B cell (primary cell): Measurements from ENCODE around the gene TSSC4. TPM values are rescaled to one million over a fixed set of nuclear protein-coding genes. Genes with fewer than 3 reads are reported as not detected.

Source experiments
- ATAC-seq: fragments of 200-7000 bp; cut with Tn5 transposase; one replicate; pipeline ENCODE4 v1.10.0; 2021; ENCODE audit warnings: low read depth, mild to moderate bottlenecking, moderate number of reproducible peaks, moderate library complexity
- CTCF ChIA-PET: fragments of 350-600 bp; sonication (Branson Sonifier 250); formaldehyde crosslinking; loops from one replicate; lab custom pipeline; 2021; ENCODE audit warnings: antibody characterized with exemption, inconsistent platforms; lab: Charles Lee
- POLR2A ChIA-PET: fragments of 350-600 bp; sonication (Branson Sonifier 250); formaldehyde crosslinking; loops from one replicate; lab custom pipeline; 2021; ENCODE audit warnings: antibody characterized with exemption; lab: Charles Lee
- DNase-seq: peaks from one replicate; pipeline ENCODE4 v3.0.0; 2013
- H2AFZ ChIP-seq: 2 replicates; pipeline ENCODE4 v1.6.1; 2012; ENCODE audit warnings: mild to moderate bottlenecking, low read depth, low read length; ENCODE audit not compliant: insufficient read depth, poor library complexity, severe bottlenecking
- H3K27ac ChIP-seq, 2 donors: 1 replicate in 1 of 2; 2 replicates in 1 of 2; pipeline ENCODE4 v1.5.1; 2012 to 2013; ENCODE audit warnings: low read length in 2 of 2, mild to moderate bottlenecking in 2 of 2, moderate library complexity in 1 of 2
- H3K27me3 ChIP-seq, 4 experiments: fragments of 200-600 bp in 1 of 4; sonication (generic) in 1 of 4; replicated peaks in 1 of 4; 1 replicate in 2 of 4; 2 replicates in 2 of 4; pipeline versions ENCODE4 v1.6.1 to v1.7.0; 2013 to 2016; ENCODE audit warnings: low read length in 3 of 4, mild to moderate bottlenecking in 2 of 4, mixed read lengths in 1 of 4, moderate library complexity in 1 of 4; ENCODE audit not compliant: insufficient read depth in 4 of 4, control insufficient read depth in 3 of 4; ENCODE audit errors: control extremely low read depth in 1 of 4
- H3K36me3 ChIP-seq, 2 experiments: replicated peaks in 1 of 2; 1 replicate in 1 of 2; 2 replicates in 1 of 2; pipeline versions ENCODE4 v1.6.1 to v1.7.1; 2013; ENCODE audit warnings: low read length in 1 of 2; ENCODE audit not compliant: insufficient read depth in 2 of 2, control insufficient read depth in 1 of 2; ENCODE audit errors: control extremely low read depth in 1 of 2, extremely low read depth in 1 of 2
- H3K4me1 ChIP-seq, 2 donors: fragments of 200-600 bp in 1 of 2; sonication (generic) in 1 of 2; 1 replicate in 1 of 2; 2 replicates in 1 of 2; pipeline versions ENCODE4 v1.5.1 to v1.6.1; 2013 to 2017; ENCODE audit warnings: low read length in 2 of 2; ENCODE audit not compliant: control insufficient read depth in 2 of 2, insufficient read depth in 2 of 2
- H3K4me2 ChIP-seq: replicated peaks from 2 replicates; pipeline ENCODE3; 2012; ENCODE audit warnings: mild to moderate bottlenecking, low read depth, low read length; ENCODE audit not compliant: poor library complexity, severe bottlenecking
- H3K4me3 ChIP-seq, 5 experiments: fragments of 200-600 bp in 1 of 5; sonication (generic) in 1 of 5; 1 replicate in 3 of 5; 2 replicates in 2 of 5; pipeline versions ENCODE4 v1.5.1 to v1.7.0; 2011 to 2016; ENCODE audit warnings: low read length in 4 of 5, mild to moderate bottlenecking in 4 of 5, low read depth in 2 of 5, control low read depth in 1 of 5, moderate library complexity in 1 of 5; ENCODE audit not compliant: insufficient read depth in 1 of 5; ENCODE audit errors: control extremely low read depth in 1 of 5, extremely low read depth in 1 of 5
- H3K79me2 ChIP-seq: fragments of 200-600 bp; sonication (generic); one replicate; pipeline ENCODE4 v1.6.0; 2016; ENCODE audit warnings: low read length; ENCODE audit not compliant: control insufficient read depth, insufficient read depth
- H3K9ac ChIP-seq: fragments of 200-600 bp; sonication (generic); 2 replicates; pipeline ENCODE4 v1.6.1; 2017; ENCODE audit warnings: mild to moderate bottlenecking, low read length, moderate library complexity
- H3K9me3 ChIP-seq, 3 donors: one replicate each; pipeline versions ENCODE4 v1.6.1 to v1.7.1; 2013; ENCODE audit warnings: low read length in 2 of 3; ENCODE audit not compliant: control insufficient read depth in 2 of 3, insufficient read depth in 1 of 3; ENCODE audit errors: control extremely low read depth in 1 of 3
- H4K20me1 ChIP-seq: 2 replicates; pipeline ENCODE4 v1.6.0; 2012; ENCODE audit warnings: mild to moderate bottlenecking, low read length; ENCODE audit not compliant: insufficient read depth, control insufficient read depth, poor library complexity, severe bottlenecking
- H3K27ac Mint-ChIP-seq: one replicate; pipeline ENCODE4 v1.8.0; 2021; ENCODE audit warnings: mixed read lengths
- H3K27me3 Mint-ChIP-seq: one replicate; pipeline ENCODE4 v1.8.0; 2021; ENCODE audit warnings: mixed read lengths
- H3K4me1 Mint-ChIP-seq: one replicate; pipeline ENCODE4 v1.8.0; 2021; ENCODE audit warnings: mixed read lengths
- H3K4me3 Mint-ChIP-seq: one replicate; pipeline ENCODE4 v1.8.0; 2021; ENCODE audit warnings: mixed read lengths
- H3K9me3 Mint-ChIP-seq: one replicate; pipeline ENCODE4 v1.8.0; 2022; ENCODE audit warnings: mixed read lengths; ENCODE audit not compliant: insufficient read depth
- CTCF ChIP-seq: fragments of 200-600 bp; IDR thresholded peaks from one replicate; pipeline ENCODE4 v1.8.0; 2022; ENCODE audit warnings: antibody characterized with exemption, mild to moderate bottlenecking
- EZH2 ChIP-seq: IDR thresholded peaks from 2 replicates; pipeline ENCODE4 v1.6.1; 2012; ENCODE audit warnings: borderline replicate concordance, low read depth, mild to moderate bottlenecking, moderate library complexity, low read length; ENCODE audit not compliant: insufficient read depth, poor library complexity, severe bottlenecking
- WGBS: methylation state at CpG from one replicate; pipeline ENCODE4 v1.1.5; 2013; ENCODE audit warnings: missing lambda C conversion rate; ENCODE audit not compliant: insufficient coverage; 5-methylcytosine and 5-hydroxymethylcytosine counted together
- intact Hi-C: fragments of 100-400 bp; cut with micrococcal nuclease; formaldehyde crosslinking; loops from one replicate; pipeline ENCODE4 v1.10.0; 2022
- polyA plus RNA-seq: library from polyadenylated mRNA; depleted of rRNA; stranded (reverse); fragments of >200 nt; gene quantifications from 2 replicates; pipeline ENCODE4 v1.2.3, GENCODE V29; 2012
- total RNA-seq, 2 donors: library from RNA; stranded (reverse); fragments of 120-200 nt in 1 of 2; gene quantifications; 1 replicate in 1 of 2; 2 replicates in 1 of 2; pipeline versions ENCODE4 v1.2.3 to v1.2.4, GENCODE V29; 2013 to 2022

Gene TSSC4
- total and polyA plus RNA-seq, 2 donors (not counting 1 experiment from before 2014, with no cell fraction given): 49.4 to 57.5 TPM

- CTCF ChIA-PET: interaction anchor here (1.0 to 1.5 kb wide), 3 partner anchors 10 to 204 kb away, joined by 3 to 11 read pairs (median 6); partner anchors contain the start of gene TSSC4
- H3K27ac Mint-ChIP-seq: peak overlapping the region; percentile 92
- H3K9ac ChIP-seq: no peak overlapping the region
- no peaks in the 10 kb centered on the region for H3K9me3 Mint-ChIP-seq
- peaks cover 0 to 3% (median 0%) of the 10 kb centered on the region in 3 donors for H3K9me3 ChIP-seq
- peak overlapping the region; percentile 74 for H3K4me3 Mint-ChIP-seq
- DNase-seq (no peak), ATAC-seq (no peak)
- intact Hi-C loops: no loop called here
- H3K4me1 ChIP-seq: peaks cover 100% of the 10 kb centered on the region in 2 donors
- peak overlapping the region; percentile 67 for H3K4me2 ChIP-seq
- H3K4me3 ChIP-seq: no peak overlapping the region
- H3K79me2 ChIP-seq: peaks cover 95% of the 10 kb centered on the region
- H3K4me1 Mint-ChIP-seq: peaks cover 87% of the 10 kb centered on the region
- WGBS: 95% methylated on average over 23 of the region's 23 CpGs
- POLR2A ChIA-PET: interaction anchor here (1.0 to 1.5 kb wide), 3 partner anchors 11 to 85 kb away, joined by 3 to 6 read pairs (median 4); no protein-coding TSS in a partner anchor
- H3K27me3 Mint-ChIP-seq: no peaks in the 10 kb centered on the region
- no peaks in the 10 kb centered on the region for H3K27me3 ChIP-seq
- TF ChIP-seq CTCF (no peak), EZH2 (no peak)
- peaks cover 0 to 30% of the 10 kb centered on the region in 2 experiments for H3K36me3 ChIP-seq
- H2AFZ ChIP-seq: no peak overlapping the region
- H3K27ac ChIP-seq: no peak overlapping the region
- H4K20me1 ChIP-seq: peaks cover 100% of the 10 kb centered on the region
These were observed 10.3 kb upstream of the TSSC4 start for GRCh38 chr11:2390091-2390724.

GRCh38 chr11:2390725-2391151 is 9.8 kb upstream of the TSSC4 start:
- peaks cover 100% of the 10 kb centered on the region in 2 donors for H3K4me1 ChIP-seq

More at GRCh38 chr11:2390725-2391151, 9.8 kb upstream of the TSSC4 start:
- no peaks in the 10 kb centered on the region for H3K27me3 Mint-ChIP-seq
- Histone ChIP-seq H3K36me3 (peaks cover 0 to 35% of the 10 kb centered on the region in 2 experiments), H3K27me3 (no peaks in the 10 kb centered on the region), H3K9me3 (peaks cover 0 to 3% (median 0%) of the 10 kb centered on the region in 3 donors), H3K4me2 (peak overlapping the region; percentile 67), H3K9ac (no peak overlapping the region), H3K4me3 (no peak overlapping the region), H3K27ac (no peak overlapping the region), H3K79me2 (peaks cover 97% of the 10 kb centered on the region), H2AFZ (no peak overlapping the region), H4K20me1 (peaks cover 100% of the 10 kb centered on the region)
- ATAC-seq (no peak), DNase-seq (no peak)
- peak overlapping the region; percentile 55 for H3K4me3 Mint-ChIP-seq
- peaks cover 83% of the 10 kb centered on the region for H3K4me1 Mint-ChIP-seq
- ChIA-PET CTCF (interaction anchor here (1.0 to 1.5 kb wide), 3 partner anchors 10 to 204 kb away, joined by 3 to 11 read pairs (median 6); partner anchors contain the start of gene TSSC4), POLR2A (interaction anchor here (1.0 to 1.7 kb wide), 4 partner anchors 9 to 86 kb away, joined by 3 to 6 read pairs (median 4); no protein-coding TSS in a partner anchor)
- WGBS: 25% methylated on average over 5 of the region's 8 CpGs
- intact Hi-C loops: no loop called here
- no peak for TF ChIP-seq CTCF
- no peak for TF ChIP-seq EZH2
- peak overlapping the region; percentile 66 for H3K27ac Mint-ChIP-seq
- no peaks in the 10 kb centered on the region for H3K9me3 Mint-ChIP-seq
